Muscle layer of duodenum (tissue), 2 donors: ENCODE data around the gene C17orf50.
A peak's percentile ranks its signal among the peaks of the same experiment; 100 is the strongest.

ENCODE experiments used
- H3K27ac ChIP-seq: one replicate; pipeline ENCODE4 v1.7.0; 2013; ENCODE audit warnings: mild to moderate bottlenecking, low read length
- H3K27me3 ChIP-seq: one replicate; pipeline ENCODE4 v1.7.0; 2013; ENCODE audit warnings: low read depth, mild to moderate bottlenecking, control low read depth, low read length
- H3K36me3 ChIP-seq, 2 donors: one replicate each; pipeline ENCODE4 v1.7.0; 2013; ENCODE audit warnings: low read length in 2 of 2, control low read depth in 1 of 2, mild to moderate bottlenecking in 1 of 2; ENCODE audit not compliant: insufficient read depth in 2 of 2, control insufficient read depth in 1 of 2
- H3K4me1 ChIP-seq, 2 donors: one replicate each; pipeline ENCODE4 v1.7.0; 2013; ENCODE audit warnings: low read length in 2 of 2, mild to moderate bottlenecking in 2 of 2, control low read depth in 1 of 2, moderate library complexity in 1 of 2; ENCODE audit not compliant: insufficient read depth in 2 of 2, control insufficient read depth in 1 of 2
- H3K4me3 ChIP-seq, 2 donors: one replicate each; pipeline ENCODE4 v1.7.0; 2013; ENCODE audit warnings: low read length in 2 of 2, low read depth in 1 of 2, mild to moderate bottlenecking in 1 of 2
- H3K9me3 ChIP-seq, 2 donors: one replicate each; pipeline ENCODE4 v1.7.0; 2013; ENCODE audit warnings: low read length in 2 of 2, control low read depth in 1 of 2, mild to moderate bottlenecking in 1 of 2; ENCODE audit not compliant: control insufficient read depth in 1 of 2
- donor health status: healthy.

Gene C17orf50

DNA sequence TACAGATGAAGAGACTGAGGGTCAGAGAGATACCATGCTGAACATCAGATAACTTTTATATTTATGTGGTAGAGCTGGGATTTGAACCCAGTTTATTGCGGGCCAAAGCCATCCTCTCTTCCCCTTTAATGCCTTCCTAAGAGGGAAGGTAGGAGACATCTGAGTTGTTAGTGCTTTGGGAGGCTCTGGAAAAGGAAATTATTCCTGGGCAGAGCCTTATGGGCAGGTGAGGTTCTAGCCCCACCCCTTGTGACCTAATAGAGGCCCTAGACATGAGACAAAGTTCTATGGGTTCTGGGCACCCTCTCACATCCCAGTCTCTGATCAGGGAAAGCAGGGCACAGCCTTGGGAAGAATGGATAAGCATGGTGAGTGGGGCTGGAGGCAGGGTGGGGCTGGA is at the start of gene C17orf50:
C17orf50 (plus strand) TSS at position 301 of the 400 bp plus-strand sequence; CDS start at position 356, 55 bp downstream.
- Histone ChIP-seq H3K4me1 (peaks cover 0 to 14% of the 10 kb centered on the region in 2 donors), H3K27ac (no peak within 1 kb of the TSS), H3K9me3 (no peaks in the 10 kb centered on the region), H3K36me3 (no peaks in the 10 kb centered on the region), H3K27me3 (no peaks in the 10 kb centered on the region), H3K4me3 (no peak within 1 kb of the TSS)

DNA sequence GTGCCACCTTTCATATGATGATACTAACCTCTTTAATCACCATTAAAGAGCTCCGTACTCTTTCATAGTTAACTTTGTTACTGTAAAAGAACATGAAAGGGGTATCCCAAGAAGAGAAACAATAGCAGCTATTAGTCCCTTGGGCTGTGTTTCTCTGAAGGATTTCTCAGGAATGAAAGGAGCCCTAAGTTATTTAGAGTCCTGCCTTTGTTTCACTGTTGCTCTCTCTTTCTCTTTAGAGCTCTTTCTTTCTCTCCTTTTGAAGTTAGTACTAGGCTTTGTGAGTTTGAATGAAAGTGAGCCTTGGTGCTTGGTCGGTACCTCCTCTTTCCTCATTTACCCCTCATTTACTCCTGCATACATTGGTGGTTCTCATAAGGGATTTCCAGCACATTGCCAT is 49.7 kb upstream of the C17orf50 start:
- Histone ChIP-seq H3K4me3 (no peak overlapping the region), H3K36me3 (peaks cover 22 to 43% of the 10 kb centered on the region in 2 donors), H3K27ac (no peak overlapping the region), H3K9me3 (no peaks in the 10 kb centered on the region), H3K4me1 (peaks cover 0 to 10% of the 10 kb centered on the region in 2 donors), H3K27me3 (no peaks in the 10 kb centered on the region)

DNA sequence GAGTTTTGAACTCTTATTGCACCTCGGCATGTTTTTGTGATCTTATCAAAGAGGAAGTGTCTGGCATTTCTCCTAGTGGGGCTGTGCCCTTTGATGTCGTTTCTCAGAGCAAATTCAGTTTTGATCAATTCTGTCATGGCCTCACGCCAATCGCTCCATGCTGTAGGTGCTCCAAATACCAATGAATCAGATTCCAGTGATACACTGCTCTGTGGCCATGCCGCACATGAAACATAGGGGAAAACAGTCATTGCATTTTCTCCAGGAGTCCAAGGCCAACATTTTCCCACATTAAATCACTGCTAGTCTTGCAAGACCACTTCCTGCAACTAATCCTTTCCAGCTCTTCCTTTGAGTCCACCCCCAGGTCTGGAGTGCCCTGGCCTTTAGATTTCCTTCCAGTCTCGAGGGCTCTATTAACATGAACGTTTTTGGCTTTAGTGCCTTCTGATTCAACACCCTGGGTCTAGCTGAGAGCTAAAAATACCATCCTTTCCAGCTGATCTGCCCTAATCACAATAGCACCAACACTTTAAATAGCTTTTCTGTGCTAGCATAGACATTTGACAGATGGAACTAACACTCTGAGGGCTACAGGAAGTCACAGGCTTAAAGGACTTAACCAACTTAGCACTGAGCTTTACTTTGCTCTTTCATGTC is 47.5 kb upstream of the C17orf50 start:
- Histone ChIP-seq H3K36me3 (peaks cover 37 to 51% of the 10 kb centered on the region in 2 donors), H3K4me1 (peaks cover 0 to 10% of the 10 kb centered on the region in 2 donors), H3K9me3 (no peaks in the 10 kb centered on the region), H3K27ac (peak overlapping the region; percentile 10), H3K27me3 (no peaks in the 10 kb centered on the region), H3K4me3 (no peak overlapping the region)

DNA sequence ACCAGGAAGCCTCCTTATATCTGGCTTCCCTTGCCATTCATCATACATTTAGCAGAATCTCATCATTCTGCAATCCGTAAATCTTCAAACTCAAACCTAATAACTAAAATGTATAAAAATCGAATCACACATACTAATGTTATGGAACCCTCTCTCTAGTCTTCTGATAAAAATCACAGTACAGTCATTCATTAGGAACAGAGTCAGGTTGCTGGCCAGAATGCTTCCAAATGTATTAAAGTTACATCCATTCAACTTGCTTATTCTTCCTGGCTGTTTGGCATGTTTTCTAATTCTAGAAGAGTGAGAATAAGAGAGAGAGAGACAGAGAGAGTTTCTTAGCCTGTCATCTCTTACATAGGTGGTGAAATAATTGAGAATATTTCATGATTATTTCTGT is 45.7 kb upstream of the C17orf50 start:
- Histone ChIP-seq H3K36me3 (peaks cover 32 to 49% of the 10 kb centered on the region in 2 donors), H3K27me3 (no peaks in the 10 kb centered on the region), H3K4me3 (no peak overlapping the region), H3K4me1 (peaks cover 0 to 10% of the 10 kb centered on the region in 2 donors), H3K9me3 (no peaks in the 10 kb centered on the region), H3K27ac (no peak overlapping the region)

DNA sequence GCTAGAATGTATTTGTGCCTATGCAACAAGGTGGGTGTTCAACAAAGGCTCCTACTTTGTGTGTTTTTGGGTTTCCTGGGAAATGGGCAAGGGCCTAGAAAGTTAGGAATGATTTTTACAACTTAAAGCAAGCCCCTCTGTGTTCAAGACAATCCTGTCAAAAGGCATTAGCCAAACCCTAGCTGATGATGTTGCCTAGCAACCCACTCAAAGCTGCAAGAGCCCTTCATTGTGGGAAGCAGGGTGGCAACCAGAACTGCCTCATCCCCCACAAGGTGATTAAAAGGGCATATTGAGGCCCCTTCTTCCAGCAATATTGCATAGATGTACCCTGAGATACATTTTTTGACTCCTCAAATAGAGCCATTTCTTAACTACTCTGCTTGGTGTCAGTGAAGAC is 45.3 kb upstream of the C17orf50 start:
- Histone ChIP-seq H3K4me3 (no peak overlapping the region), H3K9me3 (no peaks in the 10 kb centered on the region), H3K36me3 (peaks cover 27 to 46% of the 10 kb centered on the region in 2 donors), H3K27me3 (no peaks in the 10 kb centered on the region), H3K27ac (no peak overlapping the region), H3K4me1 (peaks cover 0 to 10% of the 10 kb centered on the region in 2 donors)

DNA sequence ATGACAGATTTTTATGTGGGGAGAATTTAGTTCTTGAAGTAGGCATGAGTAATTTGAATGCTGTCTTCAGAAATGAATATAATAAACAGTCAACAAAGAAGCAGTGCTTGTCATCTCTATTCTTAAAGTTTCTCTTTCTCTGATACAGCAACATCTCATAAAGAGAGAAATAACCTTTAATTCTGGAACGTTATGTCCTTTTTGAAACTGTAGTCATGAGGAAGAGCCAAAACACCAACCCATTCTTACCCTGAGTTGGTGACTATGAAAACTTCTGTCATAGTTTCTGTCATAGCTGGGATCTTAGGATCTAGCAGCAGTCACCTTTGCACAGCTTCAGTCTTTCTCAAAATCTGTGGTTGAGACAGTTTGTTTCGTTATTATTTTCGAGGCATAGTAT is 44.5 kb upstream of the C17orf50 start:
- peaks cover 0 to 10% of the 10 kb centered on the region in 2 donors for H3K4me1 ChIP-seq
- H3K27me3 ChIP-seq: no peaks in the 10 kb centered on the region
- no peak overlapping the region for H3K4me3 ChIP-seq
- no peaks in the 10 kb centered on the region for H3K9me3 ChIP-seq
- H3K27ac ChIP-seq: peak overlapping the region; percentile 51
- peaks cover 20 to 39% of the 10 kb centered on the region in 2 donors for H3K36me3 ChIP-seq

DNA sequence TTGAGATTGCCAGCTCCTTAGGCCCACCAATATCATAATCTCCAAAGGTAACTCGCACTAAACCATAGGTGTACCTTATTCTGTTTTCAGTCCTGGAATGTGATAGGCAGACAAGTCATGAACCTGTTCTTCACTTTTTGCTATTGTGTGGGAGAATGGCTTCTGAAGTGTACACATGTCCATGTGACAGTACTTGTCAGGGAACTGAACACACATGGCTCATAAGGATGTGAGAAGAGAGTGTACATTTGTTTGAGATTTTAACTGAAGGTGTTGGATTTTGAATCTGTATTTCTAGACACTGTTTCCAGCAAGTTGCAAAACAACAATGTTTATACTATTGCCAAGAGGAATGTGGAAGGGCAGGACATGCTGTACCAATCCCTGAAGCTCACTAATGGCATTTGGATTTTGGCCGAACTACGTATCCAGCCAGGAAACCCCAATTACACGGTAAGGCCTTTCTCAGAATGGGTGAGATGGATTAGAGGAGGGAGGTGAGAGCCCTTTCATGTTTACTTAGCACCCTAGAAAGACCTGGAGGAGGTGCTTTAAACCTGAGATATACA is 43.7 kb upstream of the C17orf50 start:
- Histone ChIP-seq H3K27me3 (no peaks in the 10 kb centered on the region), H3K36me3 (peaks cover 16 to 42% of the 10 kb centered on the region in 2 donors), H3K4me3 (no peak overlapping the region), H3K27ac (peak overlapping the region; percentile 51), H3K9me3 (no peaks in the 10 kb centered on the region), H3K4me1 (peaks cover 0 to 10% of the 10 kb centered on the region in 2 donors)

DNA sequence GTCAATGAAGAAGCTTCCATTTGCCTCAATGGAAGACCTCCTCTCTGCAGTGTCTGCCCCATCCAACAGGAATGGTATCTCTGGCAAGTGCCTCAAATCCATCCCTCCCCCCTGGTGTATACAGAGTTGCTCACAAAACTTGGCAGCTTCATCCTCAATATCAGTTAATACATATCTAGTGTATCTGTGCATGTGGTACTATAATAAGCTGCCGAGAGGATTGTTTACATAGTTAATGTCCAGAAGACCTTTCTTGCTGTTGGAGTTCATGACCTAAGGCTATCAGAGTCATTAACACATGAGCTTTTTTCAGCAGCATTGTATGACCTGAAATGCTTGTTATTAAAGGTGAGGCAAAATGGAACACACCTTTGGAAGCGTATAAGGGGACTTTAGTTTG is 43.2 kb upstream of the C17orf50 start:
- Histone ChIP-seq H3K27me3 (no peaks in the 10 kb centered on the region), H3K4me1 (peaks cover 0 to 9% of the 10 kb centered on the region in 2 donors), H3K36me3 (peaks cover 14 to 43% of the 10 kb centered on the region in 2 donors), H3K4me3 (no peak overlapping the region), H3K27ac (peak overlapping the region; percentile 18), H3K9me3 (no peaks in the 10 kb centered on the region)

DNA sequence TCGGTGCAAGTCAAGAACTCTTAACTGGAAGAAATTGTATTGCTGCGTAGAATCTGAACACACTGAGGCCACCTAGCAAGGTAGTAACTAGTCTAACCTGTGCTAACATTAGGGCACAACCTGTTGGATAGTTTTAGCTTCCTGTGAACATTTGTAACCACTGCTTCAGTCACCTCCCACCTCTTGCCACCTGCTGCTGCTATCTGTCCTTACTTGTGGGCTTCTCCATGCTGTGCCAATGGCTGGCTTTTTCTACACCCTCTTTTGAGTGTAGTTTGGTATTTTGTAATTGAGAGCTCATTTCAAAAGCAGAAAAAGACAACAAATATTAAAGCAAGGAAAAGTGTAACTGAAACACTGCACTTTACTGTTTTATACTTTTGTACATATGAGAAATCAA is 37.0 kb upstream of the C17orf50 start:
- no peaks in the 10 kb centered on the region for H3K27me3 ChIP-seq
- H3K36me3 ChIP-seq: peaks cover 36 to 42% of the 10 kb centered on the region in 2 donors

DNA sequence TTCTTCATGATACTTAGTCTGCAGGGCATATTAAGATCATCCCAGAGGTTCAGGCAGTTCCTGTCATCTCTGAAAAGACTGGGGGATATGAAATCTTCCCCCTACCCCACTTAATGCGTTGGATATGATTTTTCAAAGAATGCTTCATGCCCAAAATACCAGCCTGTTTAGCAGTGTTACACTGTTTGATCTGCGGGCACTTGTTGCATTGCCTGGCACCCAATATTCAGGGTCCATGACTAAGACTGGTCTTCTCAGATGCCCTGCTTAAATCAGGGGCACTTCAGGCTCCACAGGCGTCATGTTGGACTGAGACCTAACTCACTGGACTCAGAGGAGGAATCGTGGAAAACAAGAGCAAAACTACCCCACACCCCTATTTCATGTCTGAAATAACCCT is 35.6 kb upstream of the C17orf50 start:
- Histone ChIP-seq H3K36me3 (peaks cover 36 to 38% of the 10 kb centered on the region in 2 donors), H3K27ac (no peak overlapping the region), H3K4me3 (no peak overlapping the region), H3K4me1 (peaks cover 0 to 14% of the 10 kb centered on the region in 2 donors), H3K27me3 (no peaks in the 10 kb centered on the region), H3K9me3 (no peaks in the 10 kb centered on the region)

More for the DNA sequence above, 37.0 kb upstream of the C17orf50 start:
- Histone ChIP-seq H3K4me1 (peaks cover 0 to 14% of the 10 kb centered on the region in 2 donors), H3K9me3 (no peaks in the 10 kb centered on the region), H3K27ac (no peak overlapping the region), H3K4me3 (no peak overlapping the region)

DNA sequence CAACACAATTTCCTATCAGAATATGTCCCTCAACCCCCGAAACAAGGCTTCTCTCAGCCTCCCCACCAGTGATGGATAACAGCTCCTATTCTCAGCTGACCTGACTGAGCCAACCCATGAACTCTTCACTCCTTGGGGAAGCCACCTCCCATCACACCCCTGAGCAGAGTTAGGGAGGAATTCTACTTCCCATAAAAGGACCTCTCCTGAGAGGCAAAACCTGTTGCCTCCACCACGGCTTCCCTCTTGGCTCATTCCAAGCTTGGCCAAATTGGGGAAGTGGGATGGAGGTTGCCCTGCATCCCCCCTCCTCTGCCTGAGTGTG is 34.9 kb upstream of the C17orf50 start:
- no peaks in the 10 kb centered on the region for H3K27me3 ChIP-seq
- no peak overlapping the region for H3K27ac ChIP-seq
- H3K9me3 ChIP-seq: no peaks in the 10 kb centered on the region
- no peak overlapping the region for H3K4me3 ChIP-seq
- peaks cover 36 to 37% of the 10 kb centered on the region in 2 donors for H3K36me3 ChIP-seq
- H3K4me1 ChIP-seq: peaks cover 0 to 18% of the 10 kb centered on the region in 2 donors
